Glomerular visceral epithelial cell (primary cell): ENCODE measurements around the gene CORIN.

Source experiments
- DNase-seq: peaks from one replicate; pipeline ENCODE4 v3.0.0-alpha.2; 2016; ENCODE audit errors: extremely low spot score

CORIN gene

DNA sequence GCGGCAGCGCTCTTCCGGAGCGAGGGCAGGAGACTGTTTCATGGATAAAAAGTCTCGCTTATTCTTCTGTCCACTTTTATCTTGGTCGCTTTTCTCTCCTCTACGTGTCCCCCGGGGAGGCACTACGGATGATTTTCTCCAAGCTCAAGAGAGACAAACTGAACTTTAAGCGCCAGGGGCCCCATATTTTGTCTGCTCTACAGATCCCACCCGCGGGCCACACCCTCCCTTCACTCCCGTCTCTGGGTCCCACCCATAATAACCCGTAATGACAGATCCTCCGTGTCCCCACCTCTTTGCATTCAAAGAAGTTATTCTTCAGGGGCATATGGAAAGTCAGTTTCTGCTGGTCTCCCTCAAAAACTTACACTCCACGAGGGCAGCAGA, at the start of gene CORIN:
CORIN (minus strand) TSS at position 160 of the 387 bp plus-strand sequence; CDS start at position 42, 118 bp downstream.
- no peak for DNase-seq

DNA sequence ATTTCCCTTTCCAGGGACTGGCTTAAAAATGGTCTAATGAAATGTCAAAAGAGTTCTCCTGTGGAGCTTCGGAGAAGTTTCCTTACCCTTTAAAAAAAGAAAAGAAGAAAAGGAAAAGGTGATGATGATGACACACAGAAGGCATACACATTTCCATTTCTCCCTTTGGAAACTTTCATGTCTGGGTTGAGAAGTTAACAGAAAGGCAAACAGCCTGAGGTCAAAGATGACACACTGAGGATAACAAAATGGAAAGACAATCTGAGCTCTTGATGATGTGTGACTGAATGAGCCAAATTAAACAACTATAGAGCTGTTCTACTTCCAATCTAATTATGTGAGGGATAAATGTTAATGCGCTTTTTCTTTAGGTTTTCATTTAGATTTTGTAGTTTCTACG, 44.4 kb upstream of the CORIN start:
- DNase-seq, result no peak

GRCh38 chr4:47879458-47879857, 41.6 kb upstream of the CORIN start:
- DNase-seq, result no peak

GRCh38 chr4:47876784-47877546, 39.1 kb upstream of the CORIN start:
- DNase-seq, result no peak

DNA sequence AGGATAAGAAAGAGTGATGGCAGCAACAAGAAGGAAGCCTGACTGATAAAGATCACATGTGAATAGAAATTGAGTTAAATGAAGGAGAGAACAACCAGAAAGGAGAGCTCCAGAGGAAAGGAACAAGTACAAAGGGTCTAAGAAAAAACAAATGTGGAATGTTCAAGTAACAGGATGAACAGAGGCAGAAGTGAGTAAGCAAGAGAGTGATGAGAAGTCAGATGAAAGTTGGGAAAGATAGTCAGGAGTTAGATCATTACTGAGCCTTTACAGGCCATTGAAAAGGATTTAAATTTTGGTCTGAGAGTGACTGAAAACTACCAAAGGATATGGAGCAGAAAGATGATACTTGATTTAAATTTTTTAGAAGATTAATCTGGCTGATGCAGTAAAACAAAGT, 38.4 kb upstream of the CORIN start:
- no peak for DNase-seq

GRCh38 chr4:47873877-47874541, 36.1 kb upstream of the CORIN start:
- no peak for DNase-seq

GRCh38 chr4:47863486-47863885, 25.6 kb upstream of the CORIN start:
- no peak for DNase-seq

- DNase-seq, result no peak
Measured at GRCh38 chr4:47862297-47862696, 24.4 kb upstream of the CORIN start.

DNA sequence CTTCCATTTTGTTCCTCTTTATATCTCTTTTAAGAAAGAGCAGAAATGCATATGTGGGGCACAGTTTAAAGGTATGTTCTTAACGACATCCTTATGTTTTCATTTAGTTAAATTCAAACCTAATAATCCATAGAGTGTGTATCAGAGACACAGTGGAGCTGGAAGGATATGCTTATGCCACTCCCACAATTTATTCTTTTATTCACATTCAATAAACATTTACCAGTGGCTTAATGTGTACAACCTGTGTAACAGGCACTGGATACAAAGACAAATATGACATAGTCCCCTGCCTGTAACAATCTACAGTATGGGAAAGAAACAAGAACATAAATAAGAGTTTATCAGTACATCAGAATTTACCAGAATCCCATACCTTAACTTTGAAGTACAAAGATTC, 22.4 kb upstream of the CORIN start:
- no peak for DNase-seq

DNA sequence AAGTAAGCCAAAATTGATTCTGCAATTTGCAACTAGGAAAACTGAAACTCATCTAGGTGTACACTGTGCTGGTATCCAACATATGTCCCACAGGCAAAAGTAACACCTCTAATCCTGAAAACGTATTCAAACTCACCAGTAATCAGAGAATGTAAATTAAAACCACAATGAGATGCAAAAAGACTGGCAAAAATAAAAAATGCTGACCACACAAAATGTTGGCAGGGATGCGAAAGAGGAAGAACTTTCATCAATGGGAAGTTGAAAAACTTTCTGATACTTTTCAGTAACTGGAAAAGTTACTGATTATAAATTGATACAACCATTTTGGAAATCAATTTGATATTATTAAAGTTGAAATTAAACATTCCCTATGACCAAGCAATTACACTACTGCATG, 20.1 kb upstream of the CORIN start:
- DNase-seq, result no peak

GRCh38 chr4:47856713-47857112, 18.8 kb upstream of the CORIN start:
- no peak for DNase-seq

DNA sequence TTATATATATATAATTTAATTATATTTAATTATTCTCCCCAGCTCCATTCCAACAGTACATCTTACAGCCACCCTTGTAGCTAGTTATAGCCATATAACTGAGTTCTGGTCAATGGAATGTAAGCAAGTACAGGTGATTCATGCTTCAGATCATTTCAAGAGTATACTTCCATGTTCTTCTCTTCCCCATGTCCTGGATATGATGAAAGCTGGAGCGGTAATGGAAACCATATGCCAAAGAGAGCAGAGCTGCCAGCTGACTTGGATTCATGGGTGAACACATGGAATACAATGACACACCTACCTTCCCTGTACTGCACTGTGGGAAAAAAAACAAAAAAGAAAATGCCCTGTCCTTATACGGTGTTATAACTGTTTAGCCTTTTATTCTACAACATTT, 17.5 kb upstream of the CORIN start:
- no peak for DNase-seq

DNA sequence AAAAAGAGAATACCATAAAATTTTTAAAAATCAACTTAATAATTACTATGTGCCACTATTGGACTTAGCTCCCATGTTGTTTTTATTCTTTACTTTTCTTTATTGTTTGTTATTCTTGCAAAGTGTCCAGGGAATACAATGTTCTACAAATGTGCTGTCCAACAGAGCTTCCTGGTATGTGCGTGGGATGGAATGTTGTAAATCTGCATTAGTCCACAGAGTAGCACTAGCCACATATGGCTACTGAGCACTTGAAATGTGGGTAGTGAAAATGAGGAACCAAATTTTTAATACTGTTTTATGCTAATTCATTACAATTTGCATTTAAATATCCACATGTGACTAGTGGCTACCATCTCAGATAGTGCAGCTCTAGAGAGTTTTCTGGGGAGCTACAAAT, 14.3 kb upstream of the CORIN start:
- no peak for DNase-seq

GRCh38 chr4:47849466-47849865, 11.6 kb upstream of the CORIN start:
- no peak for DNase-seq

- DNase-seq, result no peak
Measured at GRCh38 chr4:47848041-47848440, 10.2 kb upstream of the CORIN start.

DNA sequence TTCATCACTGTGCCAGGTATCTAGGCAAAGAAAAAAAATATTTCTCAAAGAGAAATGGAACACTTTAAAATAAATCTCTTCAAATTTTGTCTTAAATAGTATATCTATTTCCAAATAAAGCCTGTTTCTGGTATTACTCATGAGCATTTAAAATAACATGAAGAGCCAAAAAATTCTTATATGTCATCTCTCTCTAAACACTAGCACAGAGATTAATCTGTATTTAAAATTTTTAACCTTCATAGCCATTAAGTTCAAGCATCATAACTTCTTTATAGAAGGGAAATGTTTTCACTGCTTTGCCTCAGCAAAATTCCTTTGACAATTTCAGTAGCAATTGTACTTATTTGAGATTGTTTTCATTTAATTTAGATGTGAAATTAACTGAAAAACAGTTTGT, 5.1 kb upstream of the CORIN start:
- no peak for DNase-seq

DNA sequence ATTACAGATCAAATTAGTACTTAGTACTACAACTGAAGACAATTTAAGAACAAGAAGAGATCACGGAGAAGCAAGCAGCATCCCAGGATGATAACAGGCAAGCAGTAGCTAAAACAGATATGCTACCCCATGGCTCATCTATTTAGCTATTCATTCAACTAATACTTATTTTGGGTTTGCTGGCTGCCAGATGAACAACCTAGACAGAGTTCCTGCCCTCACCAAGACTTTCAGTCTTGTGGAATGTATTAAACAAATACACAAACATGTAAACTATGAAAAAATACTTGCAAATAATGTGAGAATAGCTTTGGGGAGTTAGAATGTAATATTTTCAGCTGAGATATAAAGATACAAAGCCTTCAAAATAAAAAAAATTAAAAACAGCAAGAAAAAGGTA, 2.4 kb upstream of the CORIN start:
- no peak for DNase-seq

DNA sequence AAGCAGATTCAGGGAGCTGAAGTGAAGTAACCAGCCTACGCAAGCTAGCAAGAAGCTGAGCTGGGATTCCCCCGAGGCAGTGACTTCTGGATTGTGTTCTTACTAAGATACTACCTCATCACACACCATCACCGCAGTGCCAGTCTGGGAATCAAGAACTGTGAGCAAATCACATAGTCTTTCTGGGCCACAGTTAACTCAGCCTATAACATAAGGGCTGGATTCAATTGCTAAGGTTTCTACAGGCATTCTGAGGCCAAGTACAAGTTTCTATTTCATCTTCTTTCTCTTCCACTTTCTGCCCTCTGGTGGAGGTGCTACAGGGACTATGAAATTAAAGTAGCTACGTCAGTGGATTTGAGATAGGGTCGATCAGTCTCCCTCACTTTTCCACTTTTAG, 1.4 kb upstream of the CORIN start:
- DNase-seq, result no peak

DNA sequence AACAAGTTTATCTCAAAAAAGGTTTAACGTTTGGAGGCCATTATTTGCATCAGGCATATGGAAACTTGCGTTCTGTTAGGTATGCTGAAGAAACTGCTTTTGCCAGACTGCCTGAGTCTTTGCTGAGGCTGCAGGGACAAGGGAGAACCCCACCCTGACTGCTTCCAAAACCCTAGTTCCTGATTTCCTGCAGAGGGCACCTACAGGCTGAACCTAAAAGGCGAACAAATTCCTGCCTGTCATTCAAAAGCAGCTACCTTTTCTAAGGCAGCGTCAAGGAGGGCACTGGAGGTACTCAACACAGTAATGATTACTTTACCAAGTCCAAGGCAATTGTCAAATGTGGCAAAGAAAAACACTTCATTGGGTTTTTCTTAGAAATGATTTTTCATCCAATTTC, 578 bp upstream of the CORIN start:
- DNase-seq, result no peak

- peak; percentile 23 for DNase-seq
Measured at GRCh38 chr4:47837094-47837907, 566 bp downstream of the CORIN start.

DNA sequence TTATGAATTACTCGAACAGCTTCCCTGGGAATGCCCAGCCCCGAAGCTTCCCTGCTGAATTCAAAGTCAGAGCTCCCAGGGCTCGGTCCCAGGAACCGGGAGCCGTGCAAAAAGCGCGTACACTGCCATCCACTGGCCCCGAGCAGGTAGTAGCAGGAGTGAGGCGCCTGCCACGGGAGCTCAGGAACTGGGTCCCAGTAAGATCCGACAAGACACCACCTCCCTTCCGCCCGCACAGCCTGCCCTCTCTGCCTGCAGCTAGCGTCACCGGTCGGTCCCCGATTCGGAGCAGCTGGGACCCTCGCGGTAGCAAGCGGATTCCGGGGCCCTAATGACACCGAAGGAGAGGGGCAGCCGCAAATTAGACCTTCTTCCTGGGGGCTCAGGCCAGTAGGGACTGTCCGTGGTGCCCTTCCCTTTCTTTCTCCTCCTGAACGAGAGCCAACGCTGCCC, 1.2 kb downstream of the CORIN start:
- peak; percentile 87 for DNase-seq

DNA sequence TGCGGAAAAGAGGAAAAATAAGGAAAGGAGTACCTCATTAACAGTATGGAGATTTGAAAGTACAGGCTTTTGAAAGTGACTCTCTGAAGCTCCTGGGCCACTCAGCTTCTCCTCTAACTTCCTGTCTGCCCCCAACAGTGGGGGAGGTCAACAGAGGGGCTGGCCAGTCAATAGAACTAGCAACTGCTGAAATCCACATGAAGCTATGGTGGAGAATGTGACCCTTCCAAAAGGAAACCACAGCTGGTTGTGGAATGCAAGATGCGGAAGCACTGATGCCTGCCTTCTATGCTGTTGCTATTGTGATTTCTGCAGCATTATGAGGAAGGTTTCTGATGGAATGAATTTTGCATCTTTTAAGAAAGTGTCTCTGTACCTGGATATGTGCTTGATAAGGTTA, 2.4 kb downstream of the CORIN start:
- peak; percentile 12 for DNase-seq
